ENCODE results near the gene TMEM158. TPM values are rescaled to one million over a fixed set of nuclear protein-coding genes. Genes with fewer than 3 reads are reported as not detected.

Gene TMEM158
- total and polyA plus RNA-seq, 7 donors: 0.60 to 12.2 (median 2.8) TPM

- peaks cover 0 to 4% (median 0%) of the 10 kb centered on the region in 4 donors for H3K9me3 ChIP-seq
- TF ChIP-seq EP300 (IDR thresholded peaks at IDR 0.05) (no peak), POLR2A (IDR thresholded peaks at IDR 0.05) (no peak), POLR2AphosphoS5 (IDR thresholded peaks at IDR 0.05) (no peak), CTCF (IDR thresholded peaks at IDR 0.05) (no peak)
- intact Hi-C loops (cut with DNase I): no loop called here
- no peaks in the 10 kb centered on the region for H3K27me3 ChIP-seq
- no peaks in the 10 kb centered on the region for H3K36me3 ChIP-seq
- H3K4me3 ChIP-seq: no peak overlapping the region
- no peaks in the 10 kb centered on the region for H3K4me1 ChIP-seq
- H3K27ac ChIP-seq: no peak overlapping the region
- no peak for DNase-seq
- 82 to 88% methylated on average over 6 of the region's 6 CpGs for WGBS, 2 donors
Observed at GRCh38 chr3:45272032-45272810, 46.1 kb upstream of the TMEM158 start.

- no peak overlapping the region for H3K27ac ChIP-seq
- no peaks in the 10 kb centered on the region for H3K4me1 ChIP-seq
- H3K36me3 ChIP-seq: no peaks in the 10 kb centered on the region
- WGBS, 2 donors: 87 to 94% methylated on average over 2 of the region's 2 CpGs
- intact Hi-C loops (cut with DNase I): no loop called here
- DNase-seq: no peak
- no peak overlapping the region for H3K4me3 ChIP-seq
- no peaks in the 10 kb centered on the region for H3K27me3 ChIP-seq
- H3K9me3 ChIP-seq: no peaks in the 10 kb centered on the region
- no peak for TF ChIP-seq CTCF (IDR thresholded peaks at IDR 0.05)
Observed at GRCh38 chr3:45269952-45270351, 43.9 kb upstream of the TMEM158 start.

GRCh38 chr3:45267097-45267496 is 41.0 kb upstream of the TMEM158 start:
- WGBS, 2 donors: 73 to 92% methylated on average over 2 of the region's 2 CpGs
- TF ChIP-seq EP300 (IDR thresholded peaks at IDR 0.05): no peak
- TF ChIP-seq POLR2A (IDR thresholded peaks at IDR 0.05): no peak
- no peak for TF ChIP-seq CTCF (IDR thresholded peaks at IDR 0.05)
- no peak for TF ChIP-seq POLR2AphosphoS5 (IDR thresholded peaks at IDR 0.05)
- DNase-seq: no peak
- Histone ChIP-seq H3K36me3 (no peaks in the 10 kb centered on the region), H3K27ac (no peak overlapping the region), H3K4me3 (no peak overlapping the region), H3K9me3 (no peaks in the 10 kb centered on the region), H3K27me3 (no peaks in the 10 kb centered on the region), H3K4me1 (no peaks in the 10 kb centered on the region)
- intact Hi-C loops (cut with DNase I): no loop called here

GRCh38 chr3:45261333-45262110 is 35.4 kb upstream of the TMEM158 start:
- Histone ChIP-seq H3K27ac (no peak overlapping the region), H3K4me1 (no peaks in the 10 kb centered on the region), H3K4me3 (no peak overlapping the region), H3K27me3 (no peaks in the 10 kb centered on the region), H3K36me3 (no peaks in the 10 kb centered on the region), H3K9me3 (no peaks in the 10 kb centered on the region)
- intact Hi-C loops (cut with DNase I): no loop called here
- 73 to 75% methylated on average over 6 of the region's 6 CpGs for WGBS, 2 donors
- TF ChIP-seq POLR2A (IDR thresholded peaks at IDR 0.05): no peak
- no peak for TF ChIP-seq POLR2AphosphoS5 (IDR thresholded peaks at IDR 0.05)
- TF ChIP-seq EP300 (IDR thresholded peaks at IDR 0.05): no peak
- no peak for TF ChIP-seq CTCF (IDR thresholded peaks at IDR 0.05)
- no peak for DNase-seq

Measured in sigmoid colon (tissue), 7 donors.